GM21381 (cell line): ENCODE results near the gene PIP5K1A.
A peak's percentile ranks its signal among the peaks of the same experiment; 100 is the strongest.
"Not testable (repeated sequence)": the region's sequence is repeated elsewhere in the genome, so short reads cannot be mapped to it uniquely, and the experiment has no call there.

Source experiments
- ATAC-seq: cut with Tn5 transposase; IDR thresholded peaks from one replicate; pipeline ENCODE4 v1.9.1; 2021; ENCODE audit warnings: mild to moderate bottlenecking, moderate library complexity; ENCODE audit not compliant: unreplicated experiment

Gene PIP5K1A

DNA sequence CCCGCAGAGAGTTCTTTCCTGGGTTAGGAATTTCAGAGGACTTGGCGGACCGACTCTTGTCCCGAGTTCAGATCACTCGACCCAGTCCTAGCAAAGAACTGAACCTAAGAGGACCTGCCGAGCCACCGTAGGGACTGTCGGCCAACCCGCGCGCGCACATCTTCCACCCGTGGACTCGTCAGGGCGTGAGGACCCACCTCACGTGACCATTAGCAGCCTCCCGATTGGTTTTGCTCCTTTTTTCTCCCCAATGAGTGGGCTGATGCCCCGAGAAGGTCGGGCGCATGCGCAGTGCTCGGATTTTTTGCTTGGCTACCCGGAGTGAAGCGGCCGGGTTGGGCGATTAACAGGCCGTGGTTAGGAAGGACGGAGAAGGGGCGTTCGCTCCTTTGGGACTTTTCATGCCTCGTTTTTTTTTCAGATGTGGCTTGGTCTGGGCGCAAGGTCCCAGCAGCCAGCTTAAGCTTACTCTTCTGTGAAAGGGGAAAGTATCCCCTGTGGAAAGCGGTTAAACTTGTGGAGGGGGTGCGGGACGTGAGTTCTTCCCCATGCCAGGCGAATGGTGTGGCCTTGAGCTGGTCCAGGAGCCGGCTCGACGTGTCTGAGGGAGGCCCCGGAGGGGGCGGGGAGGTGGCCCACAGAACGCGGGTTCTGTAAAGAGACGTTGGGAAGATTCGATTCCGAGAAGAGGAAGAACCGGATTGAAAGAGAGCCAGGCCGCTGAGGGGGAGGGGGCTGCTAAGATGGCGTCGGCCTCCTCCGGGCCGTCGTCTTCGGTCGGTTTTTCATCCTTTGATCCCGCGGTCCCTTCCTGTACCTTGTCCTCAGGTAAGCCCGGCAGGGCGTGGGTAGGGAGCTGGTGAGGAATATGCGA is at the start of gene PIP5K1A:
Gene PIP5K1A, plus strand, starts transcription at position 299 of the 874 bp plus-strand sequence. Its CDS starts 445 bp downstream, at position 744.
- ATAC-seq, result peak; percentile 82

DNA sequence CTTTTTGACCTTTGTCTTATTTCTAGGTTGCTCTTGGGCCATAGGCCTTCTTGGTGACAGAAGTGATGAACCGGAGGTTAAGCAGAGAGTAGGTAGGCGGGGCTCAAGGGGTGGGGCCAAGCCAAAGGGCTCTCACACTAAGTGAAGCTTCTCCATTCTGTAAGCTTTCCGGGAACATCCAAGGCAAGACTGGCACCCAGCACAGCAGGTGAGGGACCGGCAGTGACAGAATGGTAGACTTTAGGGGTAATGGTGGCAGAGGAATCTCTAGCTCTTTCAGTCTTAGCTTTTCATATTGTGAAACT is 41.9 kb upstream of the PIP5K1A start, which contains the start of gene TNFAIP8L2:
Gene TNFAIP8L2, plus strand, starts transcription at position 135 of the 305 bp plus-strand sequence. CDS start 2,049 bp downstream, outside the sequence.
- peak; percentile 57 for ATAC-seq

DNA sequence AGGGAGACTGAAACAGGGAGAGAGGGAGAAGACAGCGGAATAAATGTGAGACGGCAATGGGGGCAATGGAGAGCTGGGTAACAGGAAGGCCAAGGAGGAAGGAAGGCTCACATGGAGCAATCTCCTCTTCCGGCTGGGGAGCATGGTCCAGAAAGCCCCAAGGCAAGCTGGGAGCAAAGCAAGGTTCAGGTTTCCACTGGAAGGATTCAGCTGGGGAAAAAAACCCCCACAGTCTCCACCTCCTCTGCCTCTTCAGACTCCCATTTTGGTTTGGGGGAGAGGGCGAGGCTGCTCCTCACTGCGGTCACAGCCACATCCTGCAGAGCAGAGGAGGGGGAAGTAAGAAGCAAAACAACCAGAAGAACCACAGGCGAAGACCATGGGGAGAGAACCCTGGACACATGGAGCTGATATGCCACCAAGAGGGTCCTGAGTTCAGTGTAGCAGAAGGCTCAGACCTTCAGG is 41.3 kb upstream of the PIP5K1A start:
- ATAC-seq, result no peak

DNA sequence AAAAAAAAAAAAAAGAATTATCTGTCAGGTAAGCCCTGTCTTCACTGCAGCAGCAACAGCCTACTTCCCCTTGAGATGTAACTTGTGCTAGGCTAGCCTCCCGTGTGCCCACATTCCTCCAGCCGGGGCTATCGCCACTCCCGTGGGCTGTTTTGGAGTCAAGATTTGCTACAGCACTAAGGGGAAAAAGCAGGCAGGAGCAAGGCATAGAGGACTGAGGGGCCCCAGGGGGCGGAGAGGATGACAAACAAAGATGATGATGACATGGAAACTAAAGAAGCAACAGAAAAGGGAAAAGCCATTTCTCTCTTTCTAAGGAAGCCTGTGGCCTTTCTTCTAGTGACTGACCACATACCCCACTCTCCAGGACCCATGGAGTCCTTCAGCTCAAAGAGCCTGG is 40.0 kb upstream of the PIP5K1A start:
- no peak for ATAC-seq

DNA sequence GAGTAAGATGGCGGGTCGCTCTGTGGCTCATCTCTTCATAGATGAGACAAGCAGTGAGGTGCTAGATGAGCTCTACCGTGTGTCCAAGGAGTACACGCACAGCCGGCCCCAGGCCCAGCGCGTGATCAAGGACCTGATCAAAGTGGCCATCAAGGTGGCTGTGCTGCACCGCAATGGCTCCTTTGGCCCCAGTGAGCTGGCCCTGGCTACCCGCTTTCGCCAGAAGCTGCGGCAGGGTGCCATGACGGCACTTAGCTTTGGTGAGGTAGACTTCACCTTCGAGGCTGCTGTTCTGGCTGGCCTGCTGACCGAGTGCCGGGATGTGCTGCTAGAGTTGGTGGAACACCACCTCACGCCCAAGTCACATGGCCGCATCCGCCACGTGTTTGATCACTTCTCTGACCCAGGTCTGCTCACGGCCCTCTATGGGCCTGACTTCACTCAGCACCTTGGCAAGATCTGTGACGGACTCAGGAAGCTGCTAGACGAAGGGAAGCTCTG is 39.6 kb upstream of the PIP5K1A start:
- ATAC-seq, result no peak

GRCh38 chr1:151159373-151159772 is 39.0 kb upstream of the PIP5K1A start:
- no peak for ATAC-seq

GRCh38 chr1:151164732-151165280 is 33.5 kb upstream of the PIP5K1A start:
- no peak for ATAC-seq

DNA sequence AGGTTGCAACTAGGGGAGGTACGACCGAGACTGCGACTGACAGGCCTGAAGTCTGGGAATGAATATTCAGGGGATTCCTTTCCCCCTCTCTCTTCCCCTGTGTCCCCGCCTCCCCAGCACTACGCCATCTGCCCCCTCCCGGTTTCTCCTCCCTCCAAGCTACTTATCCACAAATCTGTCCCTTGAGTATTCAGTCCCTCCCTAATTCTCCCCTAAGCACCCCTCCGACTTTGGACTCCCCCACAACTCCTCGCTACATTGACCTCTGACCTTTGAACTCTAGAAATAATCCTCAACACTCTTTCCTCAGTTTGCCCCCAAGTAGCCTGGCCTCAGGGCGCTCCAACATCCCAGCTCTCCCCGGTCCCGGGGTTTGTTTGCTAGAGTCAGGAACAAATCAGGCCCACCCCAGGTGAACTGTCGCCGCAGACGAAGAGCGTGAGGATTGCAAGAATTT is 33.0 kb upstream of the PIP5K1A start:
- no peak for ATAC-seq

DNA sequence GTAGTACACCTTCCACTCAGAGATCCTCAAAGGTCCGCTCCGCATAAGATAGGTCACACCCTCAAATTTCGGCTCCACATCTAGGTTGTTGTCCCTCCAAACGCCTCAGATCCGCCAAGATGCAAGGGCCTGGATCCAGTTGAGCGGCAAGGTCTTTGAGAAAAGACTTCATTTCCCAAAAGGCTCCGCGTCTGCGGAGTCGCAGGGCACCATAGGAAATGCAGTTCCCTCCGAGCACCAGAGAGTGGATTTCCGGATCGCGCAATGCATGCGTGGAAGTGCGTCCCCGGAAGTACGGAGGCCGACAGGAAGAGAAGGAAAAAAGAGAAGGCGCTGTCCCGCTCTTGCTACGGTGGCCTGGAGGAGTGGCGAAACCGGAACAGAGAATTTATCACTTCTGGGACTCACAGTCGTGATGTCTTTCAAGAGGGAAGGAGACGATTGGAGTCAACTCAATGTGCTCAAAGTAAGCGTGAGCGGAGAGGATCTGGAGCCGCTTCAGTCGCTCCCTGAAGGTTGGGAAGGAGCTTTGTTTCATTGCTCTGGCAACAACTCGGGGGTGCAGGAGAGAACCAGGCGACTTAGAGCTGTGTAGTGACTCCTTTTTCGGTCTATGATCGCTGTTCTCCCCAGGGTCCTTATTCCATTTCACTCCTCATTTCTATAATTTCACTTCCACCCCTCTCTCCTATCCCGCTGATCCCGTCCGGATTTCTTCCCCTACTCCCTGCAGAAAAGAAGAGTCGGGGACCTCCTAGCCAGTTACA is 32.4 kb upstream of the PIP5K1A start, which contains the start of the genes LYSMD1 and SCNM1:
Gene LYSMD1, minus strand, starts transcription at position 165 of the 767 bp plus-strand sequence. CDS start 644 bp downstream, outside the sequence.
Gene SCNM1, plus strand, starts transcription at position 407 of the 767 bp plus-strand sequence. Its CDS starts 9 bp downstream, at position 416.
- ATAC-seq, result peak; percentile 89

DNA sequence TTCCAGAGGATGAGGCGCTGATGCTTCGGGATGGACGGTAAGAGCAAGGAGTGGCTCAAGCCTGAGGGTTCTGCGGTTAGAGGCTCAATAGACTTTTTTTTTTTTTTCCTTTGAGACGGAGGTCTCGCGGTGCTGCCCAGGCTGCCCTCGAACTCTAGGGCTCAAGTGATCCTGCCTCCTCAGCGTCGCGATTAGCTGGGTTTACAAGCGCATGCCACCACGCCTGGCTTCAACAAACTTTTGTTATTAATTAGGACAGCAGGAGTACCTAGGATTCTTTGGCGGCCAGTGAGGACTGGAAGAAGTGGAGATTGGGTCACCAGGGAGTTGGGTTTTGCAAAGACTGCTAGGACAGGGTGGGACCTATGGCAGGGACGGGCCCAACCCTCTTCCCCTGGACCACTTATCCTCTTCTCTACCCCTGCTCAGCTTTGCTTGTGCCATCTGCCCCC is 31.8 kb upstream of the PIP5K1A start:
- ATAC-seq, result peak; percentile 3

DNA sequence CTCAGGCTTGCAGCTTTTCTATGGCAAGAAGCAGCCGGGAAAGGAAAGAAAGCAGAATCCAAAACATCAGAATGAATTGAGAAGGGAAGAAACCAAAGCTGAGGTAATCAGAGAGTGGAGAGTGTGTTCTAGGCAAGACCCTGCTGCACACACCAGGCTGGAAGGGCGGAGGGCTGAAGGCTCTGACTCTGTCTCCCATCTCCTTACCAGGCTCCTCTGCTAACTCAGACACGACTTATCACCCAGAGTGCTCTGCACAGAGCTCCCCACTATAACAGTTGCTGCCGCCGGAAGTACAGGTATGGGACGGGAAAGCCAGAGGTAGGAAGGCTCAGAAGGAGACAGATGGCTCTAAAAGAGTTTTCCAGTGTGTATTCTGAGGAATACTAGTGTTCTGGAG is 31.2 kb upstream of the PIP5K1A start:
- ATAC-seq, result no peak

- no peak for ATAC-seq
These were observed 27.2 kb upstream of the PIP5K1A start for GRCh38 chr1:151171190-151171589.

- ATAC-seq, result no peak
These were observed 23.2 kb upstream of the PIP5K1A start for GRCh38 chr1:151175041-151175741.

- no peak for ATAC-seq
These were observed 22.5 kb upstream of the PIP5K1A start, which contains the start of gene TMOD4 for GRCh38 chr1:151175863-151176262. Gene TMOD4, minus strand, starts transcription at chr1:151175981. Its CDS starts 1,106 bp downstream, at chr1:151174875.

DNA sequence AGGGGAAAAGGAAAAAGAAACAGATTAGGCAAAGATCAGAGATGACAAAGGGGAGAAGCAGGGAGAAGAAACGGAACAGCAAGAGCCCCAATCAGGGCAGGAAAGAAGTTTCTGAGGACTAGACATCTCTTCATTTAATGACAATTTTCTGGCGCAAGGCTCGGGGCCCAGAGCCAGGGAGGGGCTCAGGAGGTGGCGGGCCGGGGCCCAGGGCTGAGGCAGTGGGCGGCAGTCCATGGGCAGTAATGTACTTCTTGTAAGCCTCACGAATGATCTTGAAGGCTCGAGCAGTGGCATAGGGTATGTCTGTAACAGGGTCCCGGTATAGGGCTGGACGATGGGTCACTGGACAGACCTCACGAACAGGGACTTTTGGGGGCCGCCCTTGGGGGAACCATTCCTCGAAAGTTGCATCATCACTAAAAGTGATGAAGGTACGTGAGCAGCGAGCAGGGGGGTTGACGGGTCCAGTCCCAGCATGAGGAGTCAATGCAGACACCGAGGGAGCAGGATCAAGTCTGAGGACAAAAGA is 21.8 kb upstream of the PIP5K1A start:
- no peak for ATAC-seq

GRCh38 chr1:151184211-151184610 is 14.1 kb upstream of the PIP5K1A start:
- no peak for ATAC-seq

- ATAC-seq, result no peak
These were observed 11.1 kb upstream of the PIP5K1A start for GRCh38 chr1:151187205-151187604.

- ATAC-seq, result not testable (repeated sequence)
These were observed 9.7 kb upstream of the PIP5K1A start for GRCh38 chr1:151188667-151189066.

GRCh38 chr1:151189637-151190445 is 8.5 kb upstream of the PIP5K1A start, which contains the start of gene VPS72:
Gene VPS72, minus strand, starts transcription at chr1:151190197. Its CDS starts 76 bp downstream, at chr1:151190121.
- peak; percentile 87 for ATAC-seq
